ENCODE measurements around the gene PPFIA4. TPM values are rescaled to one million over a fixed set of nuclear protein-coding genes. Genes with fewer than 3 reads are reported as not detected.
"Not testable (repeated sequence)": the region's sequence is repeated elsewhere in the genome, so short reads cannot be mapped to it uniquely, and the experiment has no call there.

Gene PPFIA4
- total RNA-seq (2.1 TPM), polyA plus RNA-seq (0.82 TPM)
- long read RNA-seq, donor 1, result 0 reads
- long read RNA-seq, donor 2, result 0 reads
- long read RNA-seq, donor 3, result 0 reads
- long read RNA-seq, donor 4, result 0 reads
- long read RNA-seq, donor 5, partial matches to known transcripts, result 7 of 7 reads
- long read RNA-seq, donor 5, other reads (novel, unspliced or antisense), result 0 of 7 reads
- long read RNA-seq, donor 6, result 0 reads
- long read RNA-seq, donor 7, result 0 reads
- long read RNA-seq, donor 8, result 0 reads
- long read RNA-seq, donor 9, result 0 reads
- long read RNA-seq, donor 10, result 0 reads

DNA sequence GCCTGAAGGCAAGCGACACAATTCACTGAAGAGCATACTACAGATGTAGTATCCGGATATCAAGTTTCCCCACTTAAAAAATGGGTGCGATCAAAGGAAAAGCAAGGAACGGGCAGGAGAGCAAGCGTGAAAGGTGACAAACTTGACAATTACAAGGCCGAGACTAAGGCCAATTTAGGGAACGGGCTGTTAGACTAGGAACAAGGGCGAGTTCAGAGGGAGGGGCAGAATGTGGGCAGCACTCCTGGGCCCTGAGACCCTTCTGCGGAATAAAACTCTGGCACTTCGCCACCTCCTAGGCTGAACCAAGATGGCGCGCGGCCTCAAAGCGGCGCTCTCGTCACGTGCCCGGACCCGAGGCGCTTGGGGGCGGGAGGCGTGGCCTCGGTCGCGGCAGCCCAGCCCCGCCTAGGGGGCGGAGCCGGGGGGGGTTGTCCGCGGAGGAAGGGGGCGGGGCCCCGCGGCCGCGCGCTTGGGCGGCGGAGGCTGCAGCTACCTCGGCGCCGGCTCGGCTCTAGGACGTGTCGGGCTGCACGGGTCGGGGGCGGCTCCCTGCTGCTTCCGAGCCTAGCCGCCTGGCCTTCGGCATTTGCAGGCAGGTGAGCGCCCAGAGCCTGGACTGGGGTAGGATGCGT is at the start of gene PPFIA4:
Gene PPFIA4, plus strand, starts transcription at position 461 of the 635 bp plus-strand sequence. CDS start 12,518 bp downstream, outside the sequence.
- WGBS, result 15% methylated on average over 52 of the region's 52 CpGs
- DNase-seq (ENCODE audit: low read depth in 6 of 9, low spot score in 9 of 9), result peak; percentile 37 to 90 (median 78)

DNA sequence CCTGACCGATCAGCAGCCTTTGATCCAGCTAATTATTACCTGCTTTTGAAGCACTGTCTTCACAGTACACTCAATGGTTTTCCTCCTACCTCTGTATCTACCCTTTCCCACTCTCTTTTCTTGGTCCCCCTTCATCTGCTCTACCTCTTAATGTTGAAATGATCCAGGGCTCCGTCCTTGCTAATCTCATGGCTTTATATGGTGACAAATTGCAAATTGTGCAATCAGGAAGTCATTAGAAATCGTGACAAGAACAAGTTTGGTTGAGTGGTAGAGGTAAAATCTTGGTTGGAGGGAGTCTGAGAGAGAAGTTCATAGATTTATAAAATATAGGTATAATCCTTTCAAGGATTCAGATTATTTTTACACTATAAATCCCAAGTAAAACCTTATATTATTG is 49.7 kb upstream of the PPFIA4 start:
- WGBS, result 56% methylated on average over 3 of the region's 3 CpGs
- no peaks in the 10 kb centered on the region for H3K36me3 ChIP-seq (ENCODE audit: control insufficient read depth in 2 of 2, insufficient read depth in 2 of 2, low read length in 1 of 2)
- peaks cover 0 to 2% of the 10 kb centered on the region in 2 donors for H3K27me3 ChIP-seq (ENCODE audit: control insufficient read depth in 2 of 2, insufficient read depth in 1 of 2, low read length in 1 of 2)
- H3K9me3 ChIP-seq (ENCODE audit: control insufficient read depth in 2 of 2, insufficient read depth in 1 of 2, low read length in 1 of 2), result no peaks in the 10 kb centered on the region
- H3K4me1 ChIP-seq (ENCODE audit: control insufficient read depth in 2 of 2, insufficient read depth in 2 of 2, low read length in 2 of 2), result no peaks in the 10 kb centered on the region
- H3K4me3 ChIP-seq (ENCODE audit: low read length in 2 of 2), result no peak overlapping the region
- H3K27ac ChIP-seq (ENCODE audit: low read depth in 1 of 2, low read length in 1 of 2), result no peak overlapping the region
- no peak for DNase-seq (ENCODE audit: low read depth in 6 of 9, low spot score in 9 of 9)

More for the DNA sequence above, at the start of gene PPFIA4:
- H3K27ac ChIP-seq (ENCODE audit: low read depth in 1 of 2, low read length in 1 of 2), result peak within 1 kb of the TSS in 1 of 2 donors; percentile 52
- peaks cover 13 to 33% of the 10 kb centered on the region in 2 donors for H3K36me3 ChIP-seq (ENCODE audit: control insufficient read depth in 2 of 2, insufficient read depth in 2 of 2, low read length in 1 of 2)
- peaks cover 3 to 35% of the 10 kb centered on the region in 2 donors for H3K27me3 ChIP-seq (ENCODE audit: control insufficient read depth in 2 of 2, insufficient read depth in 1 of 2, low read length in 1 of 2)
- peaks cover 2 to 17% of the 10 kb centered on the region in 2 donors for H3K4me1 ChIP-seq (ENCODE audit: control insufficient read depth in 2 of 2, insufficient read depth in 2 of 2, low read length in 2 of 2)
- H3K4me3 ChIP-seq (ENCODE audit: low read length in 2 of 2), result peak within 1 kb of the TSS; percentile 46 to 52
- no peaks in the 10 kb centered on the region for H3K9me3 ChIP-seq (ENCODE audit: control insufficient read depth in 2 of 2, insufficient read depth in 1 of 2, low read length in 1 of 2)

DNA sequence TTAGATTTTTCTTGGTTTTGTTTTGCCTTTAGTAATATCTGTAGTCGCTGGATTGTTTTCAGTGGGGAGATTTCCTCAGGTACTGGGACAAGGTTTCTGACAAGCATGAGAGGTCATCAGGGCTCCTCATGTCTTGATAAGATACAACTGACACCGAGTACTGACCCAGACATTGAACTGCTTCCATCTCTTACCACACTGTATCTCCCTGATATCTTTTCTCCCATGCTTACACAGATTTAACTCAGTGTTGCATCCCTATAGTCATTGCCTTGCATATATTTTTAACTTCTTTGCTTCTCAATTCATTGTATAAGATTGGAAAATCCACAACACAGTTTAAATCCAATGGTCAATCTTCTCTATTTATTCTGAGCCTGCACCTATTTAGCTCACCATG is 46.8 kb upstream of the PPFIA4 start:
- no peak for DNase-seq (ENCODE audit: low read depth in 6 of 9, low spot score in 9 of 9)
- H3K36me3 ChIP-seq (ENCODE audit: control insufficient read depth in 2 of 2, insufficient read depth in 2 of 2, low read length in 1 of 2), result no peaks in the 10 kb centered on the region
- no peaks in the 10 kb centered on the region for H3K4me1 ChIP-seq (ENCODE audit: control insufficient read depth in 2 of 2, insufficient read depth in 2 of 2, low read length in 2 of 2)
- H3K9me3 ChIP-seq (ENCODE audit: control insufficient read depth in 2 of 2, insufficient read depth in 1 of 2, low read length in 1 of 2), result no peaks in the 10 kb centered on the region
- WGBS, result 95% methylated on average over 2 of the region's 2 CpGs
- no peak overlapping the region for H3K27ac ChIP-seq (ENCODE audit: low read depth in 1 of 2, low read length in 1 of 2)
- H3K27me3 ChIP-seq (ENCODE audit: control insufficient read depth in 2 of 2, insufficient read depth in 1 of 2, low read length in 1 of 2), result peaks cover 0 to under 1% of the 10 kb centered on the region in 2 donors
- no peak overlapping the region for H3K4me3 ChIP-seq (ENCODE audit: low read length in 2 of 2)

DNA sequence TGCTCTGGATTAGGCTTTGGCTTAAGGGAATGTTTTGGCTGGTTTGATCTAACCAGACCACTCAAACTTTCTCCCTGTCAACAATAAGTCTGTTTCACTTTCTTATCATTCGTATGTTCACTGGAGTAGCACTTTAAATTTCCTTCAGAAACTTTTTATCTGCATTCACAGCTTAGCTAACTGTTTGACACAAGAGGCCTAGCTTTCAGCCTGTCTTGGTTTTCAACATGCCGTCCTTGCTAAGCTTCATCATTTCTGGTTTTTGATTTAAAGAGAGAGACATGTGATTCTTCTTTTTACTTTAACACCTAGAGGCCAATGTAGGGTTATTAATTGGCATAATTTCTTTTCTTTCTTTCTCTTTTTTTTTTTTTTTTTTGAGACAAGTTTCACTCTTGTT is 44.4 kb upstream of the PPFIA4 start:
- 81% methylated on average over 2 of the region's 2 CpGs for WGBS
- DNase-seq (ENCODE audit: low read depth in 6 of 9, low spot score in 9 of 9), result no peak

DNA sequence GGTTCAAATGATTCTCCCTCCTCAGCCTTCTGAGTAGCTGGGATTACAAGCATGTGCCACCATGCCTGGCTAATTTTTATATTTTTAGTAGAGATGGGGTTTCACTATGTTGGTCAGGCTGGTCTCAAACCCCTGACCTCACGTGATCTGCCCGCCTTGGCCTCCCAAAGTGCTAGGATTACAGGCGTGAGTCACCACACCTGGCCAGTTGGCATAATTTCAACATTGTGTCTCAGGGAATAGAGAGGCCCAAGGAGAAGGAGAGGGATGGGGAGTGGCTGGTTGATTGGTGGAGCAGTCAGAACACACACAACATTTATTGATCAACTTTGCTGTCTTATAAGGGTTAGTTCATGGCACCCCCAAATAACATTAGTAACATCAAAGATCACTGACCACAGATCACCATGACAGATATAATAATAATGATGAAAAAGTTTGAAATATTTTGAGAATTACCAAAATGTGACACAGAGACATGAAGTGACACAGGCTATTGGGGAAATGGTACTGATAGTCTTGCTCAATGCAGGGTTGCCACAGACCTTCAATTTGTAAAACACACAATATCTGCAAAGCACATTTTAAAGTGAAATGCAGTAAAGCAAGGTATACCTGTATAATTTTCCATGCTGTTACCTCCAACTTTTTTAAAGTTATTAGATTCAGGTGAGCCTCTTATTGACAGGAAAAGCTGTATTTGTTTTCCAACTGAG is 43.4 kb upstream of the PPFIA4 start:
- Histone ChIP-seq H3K9me3 (ENCODE audit: control insufficient read depth in 2 of 2, insufficient read depth in 1 of 2, low read length in 1 of 2) (no peaks in the 10 kb centered on the region), H3K27ac (ENCODE audit: low read depth in 1 of 2, low read length in 1 of 2) (no peak overlapping the region), H3K4me1 (ENCODE audit: control insufficient read depth in 2 of 2, insufficient read depth in 2 of 2, low read length in 2 of 2) (no peaks in the 10 kb centered on the region), H3K36me3 (ENCODE audit: control insufficient read depth in 2 of 2, insufficient read depth in 2 of 2, low read length in 1 of 2) (no peaks in the 10 kb centered on the region), H3K4me3 (ENCODE audit: low read length in 2 of 2) (no peak overlapping the region), H3K27me3 (ENCODE audit: control insufficient read depth in 2 of 2, insufficient read depth in 1 of 2, low read length in 1 of 2) (no peaks in the 10 kb centered on the region)
- DNase-seq (ENCODE audit: low read depth in 6 of 9, low spot score in 9 of 9), result no peak
- 94% methylated on average over 3 of the region's 3 CpGs for WGBS

More for the DNA sequence above, 44.4 kb upstream of the PPFIA4 start:
- Histone ChIP-seq H3K36me3 (ENCODE audit: control insufficient read depth in 2 of 2, insufficient read depth in 2 of 2, low read length in 1 of 2) (no peaks in the 10 kb centered on the region), H3K9me3 (ENCODE audit: control insufficient read depth in 2 of 2, insufficient read depth in 1 of 2, low read length in 1 of 2) (no peaks in the 10 kb centered on the region), H3K27ac (ENCODE audit: low read depth in 1 of 2, low read length in 1 of 2) (no peak overlapping the region), H3K4me3 (ENCODE audit: low read length in 2 of 2) (no peak overlapping the region), H3K27me3 (ENCODE audit: control insufficient read depth in 2 of 2, insufficient read depth in 1 of 2, low read length in 1 of 2) (no peaks in the 10 kb centered on the region), H3K4me1 (ENCODE audit: control insufficient read depth in 2 of 2, insufficient read depth in 2 of 2, low read length in 2 of 2) (no peaks in the 10 kb centered on the region)

DNA sequence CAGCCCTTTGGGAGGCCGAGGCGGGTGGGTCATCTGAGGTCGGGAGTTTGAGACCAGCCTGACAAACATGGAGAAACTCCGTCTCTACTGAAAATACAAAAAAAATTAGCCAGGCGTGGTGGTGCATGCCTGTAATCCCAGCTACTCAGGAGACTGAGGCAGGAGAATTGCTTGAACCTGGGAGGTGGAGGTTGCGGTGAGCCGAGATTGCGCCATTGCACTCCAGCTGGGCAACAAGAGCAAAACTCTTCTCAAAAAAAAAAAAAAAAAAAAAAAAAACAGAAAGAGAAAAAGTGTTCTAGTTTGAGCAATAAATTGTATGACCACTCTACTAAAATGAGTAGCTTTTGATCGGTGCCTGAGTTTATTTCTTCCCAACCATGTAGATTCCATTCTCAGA is 40.2 kb upstream of the PPFIA4 start:
- not testable (repeated sequence) for H3K27ac ChIP-seq (ENCODE audit: low read depth in 1 of 2, low read length in 1 of 2); H3K27me3 ChIP-seq (ENCODE audit: control insufficient read depth in 2 of 2, insufficient read depth in 1 of 2, low read length in 1 of 2); H3K9me3 ChIP-seq (ENCODE audit: control insufficient read depth in 2 of 2, insufficient read depth in 1 of 2, low read length in 1 of 2); H3K4me1 ChIP-seq (ENCODE audit: control insufficient read depth in 2 of 2, insufficient read depth in 2 of 2, low read length in 2 of 2); DNase-seq (ENCODE audit: low read depth in 6 of 9, low spot score in 9 of 9); H3K36me3 ChIP-seq (ENCODE audit: control insufficient read depth in 2 of 2, insufficient read depth in 2 of 2, low read length in 1 of 2); H3K4me3 ChIP-seq (ENCODE audit: low read length in 2 of 2)
- 95% methylated on average over 9 of the region's 9 CpGs for WGBS

DNA sequence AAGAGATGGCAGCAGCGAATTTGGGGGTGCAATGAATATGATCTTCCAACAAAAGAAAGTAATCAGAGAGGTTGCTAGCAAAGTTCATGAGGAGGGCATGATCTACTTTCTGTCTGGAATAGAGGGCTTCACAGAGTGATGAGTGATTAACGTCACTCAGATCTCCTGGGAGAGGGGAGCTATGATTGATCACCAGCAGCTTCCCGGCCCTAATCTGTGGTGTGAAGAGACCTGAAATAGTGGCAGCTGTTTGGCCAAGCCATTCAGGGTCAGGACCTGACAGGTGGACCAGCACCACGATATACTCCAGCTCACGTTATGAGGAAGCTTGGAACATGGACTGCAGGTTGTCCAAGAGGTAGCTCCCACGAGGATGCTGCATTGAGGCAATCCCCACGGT is 39.0 kb upstream of the PPFIA4 start:
- no peaks in the 10 kb centered on the region for H3K9me3 ChIP-seq (ENCODE audit: control insufficient read depth in 2 of 2, insufficient read depth in 1 of 2, low read length in 1 of 2)
- H3K27me3 ChIP-seq (ENCODE audit: control insufficient read depth in 2 of 2, insufficient read depth in 1 of 2, low read length in 1 of 2), result no peaks in the 10 kb centered on the region
- no peak overlapping the region for H3K4me3 ChIP-seq (ENCODE audit: low read length in 2 of 2)
- no peak overlapping the region for H3K27ac ChIP-seq (ENCODE audit: low read depth in 1 of 2, low read length in 1 of 2)
- no peak for DNase-seq (ENCODE audit: low read depth in 6 of 9, low spot score in 9 of 9)
- no peaks in the 10 kb centered on the region for H3K36me3 ChIP-seq (ENCODE audit: control insufficient read depth in 2 of 2, insufficient read depth in 2 of 2, low read length in 1 of 2)
- 95% methylated on average over 7 of the region's 7 CpGs for WGBS
- H3K4me1 ChIP-seq (ENCODE audit: control insufficient read depth in 2 of 2, insufficient read depth in 2 of 2, low read length in 2 of 2), result no peaks in the 10 kb centered on the region

DNA sequence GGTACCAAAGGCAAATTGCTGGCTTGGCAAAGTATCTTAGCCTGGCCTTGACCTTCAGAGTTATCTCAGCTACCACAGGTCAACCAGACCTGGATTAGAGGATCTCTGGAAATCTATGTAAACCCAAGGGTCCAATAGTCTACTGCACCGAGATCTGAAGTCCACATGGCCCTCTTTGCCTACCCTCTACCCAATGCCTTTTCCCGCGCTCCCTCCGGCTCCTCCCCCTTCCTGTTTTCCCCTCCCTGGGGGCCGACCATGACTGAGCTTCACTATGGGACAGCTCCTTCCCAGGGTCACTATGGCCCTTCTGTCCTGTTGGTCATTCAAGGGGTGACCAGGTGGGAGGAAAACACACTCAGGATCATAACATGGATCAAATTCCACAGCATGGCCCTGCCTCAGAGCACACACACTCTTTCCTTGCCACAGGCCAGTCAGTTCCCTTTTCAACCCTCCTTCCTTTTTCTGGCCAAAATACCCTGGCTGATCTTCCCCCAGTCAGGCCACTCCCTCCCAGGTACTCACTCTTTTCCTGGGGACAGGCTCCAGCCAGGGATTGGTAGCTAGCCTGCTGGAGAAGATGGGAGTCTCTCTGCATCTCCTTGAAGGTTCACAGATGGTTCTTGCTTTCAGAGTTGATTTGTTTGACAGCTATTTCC is 38.2 kb upstream of the PPFIA4 start:
- DNase-seq (ENCODE audit: low read depth in 6 of 9, low spot score in 9 of 9), result no peak
- no peaks in the 10 kb centered on the region for H3K36me3 ChIP-seq (ENCODE audit: control insufficient read depth in 2 of 2, insufficient read depth in 2 of 2, low read length in 1 of 2)
- 91% methylated on average over 5 of the region's 5 CpGs for WGBS
- H3K4me3 ChIP-seq (ENCODE audit: low read length in 2 of 2), result no peak overlapping the region
- H3K4me1 ChIP-seq (ENCODE audit: control insufficient read depth in 2 of 2, insufficient read depth in 2 of 2, low read length in 2 of 2), result no peaks in the 10 kb centered on the region
- no peaks in the 10 kb centered on the region for H3K9me3 ChIP-seq (ENCODE audit: control insufficient read depth in 2 of 2, insufficient read depth in 1 of 2, low read length in 1 of 2)
- no peak overlapping the region for H3K27ac ChIP-seq (ENCODE audit: low read depth in 1 of 2, low read length in 1 of 2)
- H3K27me3 ChIP-seq (ENCODE audit: control insufficient read depth in 2 of 2, insufficient read depth in 1 of 2, low read length in 1 of 2), result no peaks in the 10 kb centered on the region

DNA sequence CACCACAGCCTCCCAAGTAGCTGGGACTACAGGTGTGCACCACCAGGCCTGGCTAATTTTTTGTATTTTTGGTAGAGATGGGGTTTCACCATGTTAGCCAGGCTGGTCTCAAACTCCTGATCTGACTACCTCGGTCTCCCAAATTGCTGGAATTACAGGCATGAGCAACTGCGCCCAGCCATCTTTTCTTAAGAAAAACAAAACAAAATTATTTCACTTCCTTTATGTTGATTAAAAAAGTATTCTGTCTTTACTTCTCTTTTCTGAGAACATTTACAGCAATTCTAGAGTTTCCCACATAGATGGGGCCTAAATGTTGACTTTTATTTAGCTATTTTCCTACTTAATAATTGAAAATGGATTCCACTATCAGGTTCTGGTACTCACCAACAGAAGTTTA is 36.4 kb upstream of the PPFIA4 start:
- Histone ChIP-seq H3K4me1 (ENCODE audit: control insufficient read depth in 2 of 2, insufficient read depth in 2 of 2, low read length in 2 of 2) (no peaks in the 10 kb centered on the region), H3K27me3 (ENCODE audit: control insufficient read depth in 2 of 2, insufficient read depth in 1 of 2, low read length in 1 of 2) (no peaks in the 10 kb centered on the region), H3K9me3 (ENCODE audit: control insufficient read depth in 2 of 2, insufficient read depth in 1 of 2, low read length in 1 of 2) (no peaks in the 10 kb centered on the region), H3K36me3 (ENCODE audit: control insufficient read depth in 2 of 2, insufficient read depth in 2 of 2, low read length in 1 of 2) (no peaks in the 10 kb centered on the region), H3K4me3 (ENCODE audit: low read length in 2 of 2) (no peak overlapping the region), H3K27ac (ENCODE audit: low read depth in 1 of 2, low read length in 1 of 2) (no peak overlapping the region)
- DNase-seq (ENCODE audit: low read depth in 6 of 9, low spot score in 9 of 9), result no peak
- 97% methylated on average over 2 of the region's 2 CpGs for WGBS
